Transverse colon (tissue), 4 donors: ENCODE data around the gene SLAMF1. TPM values are rescaled to one million over a fixed set of nuclear protein-coding genes. Genes with fewer than 3 reads are reported as not detected.
A peak's percentile ranks its signal among the peaks of the same experiment; 100 is the strongest.

Source experiments
- DNase-seq: peaks from one replicate; pipeline ENCODE4 v3.0.0-alpha.2; 2019
- H3K27ac ChIP-seq, 4 donors: fragments of 200-600 bp; sonication (generic); 2 replicates each; pipeline ENCODE4 v1.5.1; 2016 to 2018; ENCODE audit warnings: inconsistent platforms in 4 of 4
- H3K27me3 ChIP-seq: fragments of 200-600 bp; sonication (generic); 2 replicates; pipeline ENCODE4 v1.5.1; 2017; ENCODE audit warnings: inconsistent platforms
- H3K36me3 ChIP-seq, 4 donors: fragments of 200-600 bp; sonication (generic); 2 replicates each; pipeline ENCODE4 v1.5.1; 2017 to 2019; ENCODE audit warnings: inconsistent platforms in 4 of 4
- H3K4me1 ChIP-seq, 4 donors: fragments of 200-600 bp; sonication (generic); 2 replicates each; pipeline ENCODE4 v1.5.1; 2017 to 2020; ENCODE audit warnings: inconsistent platforms in 4 of 4
- H3K4me3 ChIP-seq, 4 donors: fragments of 200-600 bp; sonication (generic); 1 replicate in 1 of 4; 2 replicates in 3 of 4; pipeline versions ENCODE4 v1.5.1 to v1.6.1; 2017 to 2019; ENCODE audit warnings: inconsistent platforms in 4 of 4
- H3K9me3 ChIP-seq, 2 donors: fragments of 200-600 bp; sonication (generic); 2 replicates each; pipeline ENCODE4 v1.5.1; 2017 to 2019; ENCODE audit warnings: inconsistent platforms in 2 of 2
- CTCF ChIP-seq, 5 experiments: fragments of 200-600 bp in 3 of 5; fragments of 450-650 bp in 2 of 5; sonication (generic) in 3 of 5; IDR thresholded peaks; 1 replicate in 2 of 5; 2 replicates in 3 of 5; pipeline ENCODE4 v1.5.1; 2016 to 2017; ENCODE audit warnings: antibody characterized with exemption in 5 of 5, inconsistent platforms in 3 of 5, mild to moderate bottlenecking in 2 of 5, moderate library complexity in 1 of 5
- EP300 ChIP-seq: sonication (generic); formaldehyde crosslinking; IDR thresholded peaks from one replicate; pipeline ENCODE4 v1.6.1; 2017; ENCODE audit warnings: antibody characterized with exemption, low read depth
- POLR2A ChIP-seq: fragments of 450-650 bp; IDR thresholded peaks from one replicate; pipeline ENCODE4 v1.6.1; 2016; ENCODE audit warnings: antibody characterized with exemption, mild to moderate bottlenecking, moderate library complexity
- POLR2AphosphoS5 ChIP-seq, 3 donors: sonication (generic); formaldehyde crosslinking; IDR thresholded peaks; one replicate each; pipeline ENCODE4 v1.6.1; 2016; ENCODE audit warnings: antibody characterized with exemption in 3 of 3
- WGBS, 2 donors: methylation state at CpG; one replicate each; pipeline ENCODE4 v1.1.5; 2018; ENCODE audit warnings: low coverage in 1 of 2; 5-methylcytosine and 5-hydroxymethylcytosine counted together
- in situ Hi-C, 4 donors: fragments of 200-750 bp; cut with MboI; loops; one replicate each; pipeline versions ENCODE4 v1.15.0 to v1.15.1; 2017; ENCODE audit warnings: low sequenced_read_pairs in 3 of 4, low pct_ligation_motif_present in 1 of 4, low pct_unique_long_range_greater_than_20kb in 1 of 4
- intact Hi-C: fragments of 100-400 bp; cut with DNase I; formaldehyde crosslinking; loops from one replicate; pipeline ENCODE4 v1.15.1; 2023; ENCODE audit warnings: low total_unique reads
- total RNA-seq, 4 donors: library from RNA; depleted of rRNA; stranded (reverse); fragments of >200 nt; gene quantifications; one replicate each; pipeline ENCODE4 v1.1.0, GENCODE V29; 2016

The SLAMF1 gene
- total RNA-seq, 4 donors from 2014 or later, result 1.1 to 3.3 (median 3.2) TPM; not detected in 1

GRCh38 chr1:160620942-160621632 is 25.8 kb downstream of the SLAMF1 start:
- Histone ChIP-seq H3K4me1 (peaks cover 0 to 5% (median 0%) of the 10 kb centered on the region in 4 donors), H3K36me3 (no peaks in the 10 kb centered on the region), H3K9me3 (no peaks in the 10 kb centered on the region), H3K27ac (no peak overlapping the region), H3K4me3 (no peak overlapping the region), H3K27me3 (no peaks in the 10 kb centered on the region)
- intact Hi-C loops (no loop called here), in situ Hi-C loops (loop anchor here in 1 of 4 donors (25.0 kb wide), 1 partner anchor 184 kb away; no protein-coding TSS in a partner anchor)
- no peak for TF ChIP-seq EP300
- no peak for TF ChIP-seq POLR2A
- TF ChIP-seq POLR2AphosphoS5 (IDR thresholded peaks at IDR 0.05), result no peak
- TF ChIP-seq CTCF (IDR thresholded peaks at IDR 0.05), result no peak
- DNase-seq, result no peak
- WGBS, 2 donors, result 86% methylated on average over 5 of the region's 5 CpGs; no CpG with 5 or more reads in 1 of the 2 donors

- no peaks in the 10 kb centered on the region for H3K4me1 ChIP-seq
- 92 to 94% methylated on average over 2 to 4 of the region's 4 CpGs for WGBS, 2 donors
- no peaks in the 10 kb centered on the region for H3K36me3 ChIP-seq
- H3K4me3 ChIP-seq, result no peak overlapping the region
- intact Hi-C loops (no loop called here), in situ Hi-C loops (loop anchor here in 1 of 4 donors (25.0 kb wide), 1 partner anchor 183 kb away; no protein-coding TSS in a partner anchor)
- no peak for TF ChIP-seq POLR2A
- no peak for TF ChIP-seq EP300
- TF ChIP-seq CTCF (IDR thresholded peaks at IDR 0.05), result no peak
- TF ChIP-seq POLR2AphosphoS5 (IDR thresholded peaks at IDR 0.05), result no peak
- H3K27ac ChIP-seq, result no peak overlapping the region
- H3K27me3 ChIP-seq, result no peaks in the 10 kb centered on the region
- no peak for DNase-seq
- no peaks in the 10 kb centered on the region for H3K9me3 ChIP-seq
Measured at GRCh38 chr1:160619742-160620277, 27.0 kb downstream of the SLAMF1 start.

- no peaks in the 10 kb centered on the region for H3K9me3 ChIP-seq
- no peak overlapping the region for H3K4me3 ChIP-seq
- no peaks in the 10 kb centered on the region for H3K4me1 ChIP-seq
- WGBS, 2 donors, result 92 to 96% methylated on average over 3 of the region's 3 CpGs
- TF ChIP-seq EP300, result no peak
- no peak for TF ChIP-seq POLR2A
- peak in 4 of 5 experiments; percentile 24 to 37 (median 30) for TF ChIP-seq CTCF (IDR thresholded peaks at IDR 0.05)
- TF ChIP-seq POLR2AphosphoS5 (IDR thresholded peaks at IDR 0.05), result no peak
- H3K27me3 ChIP-seq, result no peaks in the 10 kb centered on the region
- no peak for DNase-seq
- in situ Hi-C loops (loop anchor here in 1 of 4 donors (25.0 kb wide), 1 partner anchor 182 kb away; no protein-coding TSS in a partner anchor), intact Hi-C loops (no loop called here)
- no peaks in the 10 kb centered on the region for H3K36me3 ChIP-seq
- no peak overlapping the region for H3K27ac ChIP-seq
Measured at GRCh38 chr1:160618763-160619274, 28.0 kb downstream of the SLAMF1 start.

- 57 to 100% methylated on average over 1 of the region's 1 CpG for WGBS, 2 donors
- Histone ChIP-seq H3K36me3 (no peaks in the 10 kb centered on the region), H3K4me1 (no peaks in the 10 kb centered on the region), H3K9me3 (no peaks in the 10 kb centered on the region), H3K4me3 (no peak overlapping the region), H3K27me3 (no peaks in the 10 kb centered on the region), H3K27ac (no peak overlapping the region)
- in situ Hi-C loops (loop anchor here in 1 of 4 donors (25.0 kb wide), 1 partner anchor 181 kb away; no protein-coding TSS in a partner anchor), intact Hi-C loops (no loop called here)
- TF ChIP-seq POLR2A (no peak), CTCF (IDR thresholded peaks at IDR 0.05) (no peak), POLR2AphosphoS5 (IDR thresholded peaks at IDR 0.05) (no peak), EP300 (no peak)
- DNase-seq, result no peak
Measured at GRCh38 chr1:160618327-160618726, 28.5 kb downstream of the SLAMF1 start.
